ENCODE measurements around the gene RAB3IL1. TPM values are rescaled to one million over a fixed set of nuclear protein-coding genes. Genes with fewer than 3 reads are reported as not detected.
A peak's percentile ranks its signal among the peaks of the same experiment; 100 is the strongest.

Gene RAB3IL1
- total and polyA plus RNA-seq, 2 of the 13 experiments (the other 11 are each of a cell fraction or from before 2014, with no cell fraction given): 1.2 to 2.0 TPM

GRCh38 chr11:61891331-61892084 is 25.9 kb downstream of the RAB3IL1 start, which contains the start of gene FADS3 (continued):
- TF ChIP-seq HNRNPL (IDR thresholded peaks at IDR 0.05; ENCODE audit: low read depth, low read length) (peak; percentile 60; the same call in 1 of the 2 replicates), U2AF1 (optimal IDR thresholded peaks at IDR 0.05; ENCODE audit: low read depth, low read length) (peak; percentile 75), CCDC6 (CRISPR knock-in tag; IDR thresholded peaks at IDR 0.05) (0 out of 2 replicates have a peak, but pooled peaks have one; percentile 27), RXRA (CRISPR knock-in tag; IDR thresholded peaks at IDR 0.05) (peak; percentile 26; the same call in 1 of the 2 replicates), ZFP91 (CRISPR knock-in tag; IDR thresholded peaks at IDR 0.05; ENCODE audit: borderline replicate concordance) (no peak), SIN3A (IDR thresholded peaks at IDR 0.05; ENCODE audit: borderline replicate concordance, low read depth, low read length) (0 out of 2 replicates have a peak, but pooled peaks have one; percentile 38), ZBTB33 (CRISPR knock-in tag; IDR thresholded peaks at IDR 0.05) (no peak), RFXAP (CRISPR knock-in tag; IDR thresholded peaks at IDR 0.05; ENCODE audit: borderline replicate concordance) (no peak), CSRNP1 (CRISPR knock-in tag; IDR thresholded peaks at IDR 0.05) (no peak), ZBTB10 (CRISPR knock-in tag; IDR thresholded peaks at IDR 0.05; ENCODE audit: borderline replicate concordance) (peak; percentile 43; the same call in 1 of the 2 replicates), TCF12 (IDR thresholded peaks at IDR 0.05) (no peak), TCF12 (CRISPR knock-in tag; IDR thresholded peaks at IDR 0.05) (0 out of 2 replicates have a peak, but pooled peaks have one; percentile 9)
